ENCODE results near the gene SPTAN1. TPM values are rescaled to one million over a fixed set of nuclear protein-coding genes. Genes with fewer than 3 reads are reported as not detected.
"Not testable (repeated sequence)": the region's sequence is repeated elsewhere in the genome, so short reads cannot be mapped to it uniquely, and the experiment has no call there.

SPTAN1 gene
- total and polyA plus RNA-seq, 3 donors from 2014 or later, result 299 to 665 (median 653) TPM

GRCh38 chr9:128654481-128654880 lies 102.1 kb downstream of the SPTAN1 start:
- Histone ChIP-seq H3K27me3 (no peaks in the 10 kb centered on the region), H3K4me3 (no peak overlapping the region), H3K9me3 (no peaks in the 10 kb centered on the region), H3K4me1 (peaks cover 3% of the 10 kb centered on the region), H3K36me3 (ENCODE audit: low read depth, missing control alignments) (no peaks in the 10 kb centered on the region), H3K27ac (no peak overlapping the region)
- DNase-seq, result no peak
- WGBS, 2 donors, result 92 to 93% methylated on average over 1 of the region's 1 CpG
- TF ChIP-seq POLR2A (IDR thresholded peaks at IDR 0.05), result no peak
- TF ChIP-seq CTCF (IDR thresholded peaks at IDR 0.05), result no peak
- intact Hi-C loops (cut with DNase I; ENCODE audit: low total_unique reads), result no loop called here

DNA sequence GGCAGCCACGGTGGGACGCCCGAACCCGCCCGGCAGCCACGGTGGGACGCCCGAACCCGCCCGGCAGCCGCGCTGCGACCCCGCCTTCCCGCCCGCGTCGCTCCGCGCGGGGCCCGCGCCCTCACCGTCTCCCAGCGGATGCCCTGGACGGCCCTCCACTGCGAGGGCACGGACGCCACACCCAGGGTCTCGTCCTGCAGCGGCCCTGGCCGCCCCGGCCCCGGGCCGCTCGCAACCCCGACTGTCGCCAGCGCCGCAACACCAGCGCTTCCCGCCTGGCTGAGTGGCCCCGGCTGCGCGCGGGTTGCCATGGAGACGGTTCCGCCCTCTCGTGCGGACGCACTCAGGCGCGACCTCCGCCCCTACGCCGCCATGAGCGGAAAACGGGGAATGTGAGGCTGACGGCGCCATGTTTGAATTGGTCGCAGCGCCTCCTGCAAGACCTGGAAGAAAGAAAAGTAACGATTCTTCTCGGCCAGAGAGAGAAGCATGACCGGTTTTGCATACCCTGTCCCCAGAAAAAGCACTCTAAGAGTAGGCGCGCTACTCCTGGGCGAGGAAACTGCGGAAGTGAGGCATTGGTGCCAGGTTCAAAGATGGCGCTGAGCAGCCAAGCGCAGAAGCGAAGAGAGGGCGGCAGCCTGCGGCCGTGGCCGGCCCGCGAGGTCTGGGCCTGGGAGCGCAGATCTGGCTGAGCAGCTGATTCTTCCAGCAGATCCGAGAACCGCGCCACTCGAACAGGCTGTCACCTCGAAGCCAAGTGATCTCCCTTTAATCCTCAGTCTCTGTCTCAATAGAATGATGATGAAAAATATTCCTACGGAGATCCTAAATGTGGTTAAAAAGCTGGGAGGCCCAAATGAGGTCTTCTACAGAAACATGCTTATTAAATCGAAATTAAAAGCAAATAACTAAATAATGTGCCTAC lies 104.3 kb downstream of the SPTAN1 start, which contains the start of gene DYNC2I2:
TSS of gene DYNC2I2 (minus strand) at position 432 of the 928 bp plus-strand sequence. CDS start at position 311, 121 bp downstream.
- Histone ChIP-seq H3K36me3 (ENCODE audit: low read depth, missing control alignments) (no peaks in the 10 kb centered on the region), H3K27me3 (no peaks in the 10 kb centered on the region), H3K27ac (peak within 1 kb of the TSS; percentile 99), H3K4me1 (peaks cover 3% of the 10 kb centered on the region), H3K4me3 (peak within 1 kb of the TSS; percentile 66 to 76), H3K9me3 (no peaks in the 10 kb centered on the region)
- WGBS, 2 donors, result 1% methylated on average over 69 to 85 of the region's 86 CpGs
- intact Hi-C loops (cut with DNase I; ENCODE audit: low total_unique reads), result no loop called here
- TF ChIP-seq POLR2A (IDR thresholded peaks at IDR 0.05) (no peak), CTCF (IDR thresholded peaks at IDR 0.05) (peak in 1 of 3 experiments; percentile 9)
- DNase-seq, result peak; percentile 97

- no peak for DNase-seq
- Histone ChIP-seq H3K4me1 (peaks cover 3% of the 10 kb centered on the region), H3K9me3 (no peaks in the 10 kb centered on the region), H3K27me3 (no peaks in the 10 kb centered on the region), H3K4me3 (peak overlapping the region; percentile 66 to 76), H3K27ac (peak overlapping the region; percentile 99), H3K36me3 (ENCODE audit: low read depth, missing control alignments) (no peaks in the 10 kb centered on the region)
- 74 to 82% methylated on average over 13 of the region's 13 CpGs for WGBS, 2 donors
- intact Hi-C loops (cut with DNase I; ENCODE audit: low total_unique reads), result no loop called here
- TF ChIP-seq CTCF (IDR thresholded peaks at IDR 0.05) (no peak), POLR2A (IDR thresholded peaks at IDR 0.05) (no peak)
Measured at GRCh38 chr9:128657344-128657704, 104.9 kb downstream of the SPTAN1 start.

DNA sequence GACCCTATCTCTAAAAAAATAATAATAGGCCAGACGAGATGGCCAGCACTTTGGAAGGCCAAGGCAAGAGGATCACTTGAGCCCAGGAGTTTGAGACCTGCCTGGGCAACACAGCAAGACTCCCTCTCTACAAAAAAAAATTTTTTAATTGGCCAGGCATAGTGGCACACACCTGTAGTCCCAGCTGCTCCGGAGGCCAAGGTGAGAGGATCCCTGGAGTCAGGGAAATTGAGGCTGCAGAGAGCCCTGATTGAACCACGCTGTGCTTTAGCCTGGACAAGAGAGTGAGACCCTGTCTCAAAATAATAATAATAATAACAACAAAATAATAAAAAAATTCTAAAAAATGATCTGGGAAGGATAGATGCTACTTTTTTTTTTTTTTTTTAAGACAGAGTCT lies 105.4 kb downstream of the SPTAN1 start:
- intact Hi-C loops (cut with DNase I; ENCODE audit: low total_unique reads), result no loop called here
- TF ChIP-seq CTCF (IDR thresholded peaks at IDR 0.05) (no peak), POLR2A (IDR thresholded peaks at IDR 0.05) (no peak)
- Histone ChIP-seq H3K9me3 (no peaks in the 10 kb centered on the region), H3K4me3 (no peak overlapping the region), H3K4me1 (peaks cover 3% of the 10 kb centered on the region), H3K27me3 (no peaks in the 10 kb centered on the region), H3K36me3 (ENCODE audit: low read depth, missing control alignments) (no peaks in the 10 kb centered on the region), H3K27ac (peak overlapping the region; percentile 99)
- WGBS, 2 donors, result 62 to 73% methylated on average over 3 of the region's 3 CpGs
- no peak for DNase-seq

- H3K9me3 ChIP-seq; H3K27ac ChIP-seq; intact Hi-C loops (cut with DNase I; ENCODE audit: low total_unique reads); H3K27me3 ChIP-seq; H3K36me3 ChIP-seq (ENCODE audit: low read depth, missing control alignments); DNase-seq; H3K4me1 ChIP-seq; H3K4me3 ChIP-seq: not testable (repeated sequence)
- 90 to 94% methylated on average over 8 of the region's 8 CpGs for WGBS, 2 donors
Measured at GRCh38 chr9:128666481-128666941, 114.1 kb downstream of the SPTAN1 start.

Measured in testis (tissue), 3 donors.